Neural progenitor cell (in vitro differentiated cells): ENCODE measurements around the gene ADORA2A. TPM values are rescaled to one million over a fixed set of nuclear protein-coding genes. Genes with fewer than 3 reads are reported as not detected.

ENCODE experiments used
- DNase-seq: peaks from one replicate; pipeline ENCODE4 v3.0.0-alpha.2; 2016; ENCODE audit warnings: low spot score
- H2AFZ ChIP-seq: fragments of 200-600 bp; sonication (generic); replicated peaks from 2 replicates; pipeline ENCODE4 v1.6.1; 2016; ENCODE audit warnings: antibody characterized with exemption
- H3F3A ChIP-seq: fragments of 200-600 bp; sonication (generic); 2 replicates; pipeline ENCODE4 v1.6.1; 2016; ENCODE audit warnings: antibody characterized with exemption, low read depth
- H3K27ac ChIP-seq: fragments of 200-600 bp; sonication (generic); 2 replicates; pipeline ENCODE4 v1.5.1; 2016; ENCODE audit warnings: mild to moderate bottlenecking
- H3K27me3 ChIP-seq: fragments of 200-600 bp; sonication (generic); 2 replicates; pipeline ENCODE4 v1.6.1; 2016; ENCODE audit warnings: mild to moderate bottlenecking, moderate library complexity
- H3K36me3 ChIP-seq: fragments of 200-600 bp; sonication (generic); 2 replicates; pipeline ENCODE4 v1.5.1; 2016
- H3K4me1 ChIP-seq: fragments of 200-600 bp; sonication (generic); 2 replicates; pipeline ENCODE4 v1.6.1; 2016; ENCODE audit warnings: mixed run types
- H3K4me2 ChIP-seq: fragments of 200-600 bp; sonication (generic); 2 replicates; pipeline ENCODE4 v1.6.1; 2016
- H3K4me3 ChIP-seq: fragments of 200-600 bp; sonication (generic); 2 replicates; pipeline ENCODE4 v1.5.1; 2016
- H3K79me2 ChIP-seq: fragments of 200-600 bp; sonication (generic); 2 replicates; pipeline ENCODE4 v1.6.1; 2016; ENCODE audit warnings: low read depth
- H3K9ac ChIP-seq: fragments of 200-600 bp; sonication (generic); 2 replicates; pipeline ENCODE4 v1.6.1; 2016
- H3K9me3 ChIP-seq: fragments of 200-600 bp; sonication (generic); 2 replicates; pipeline ENCODE4 v1.5.1; 2016; ENCODE audit warnings: low read depth
- H4K20me1 ChIP-seq: fragments of 200-600 bp; sonication (generic); 2 replicates; pipeline ENCODE4 v1.6.1; 2016; ENCODE audit warnings: low read depth
- H3K27ac Mint-ChIP-seq: 3 replicates; pipeline ENCODE4 v1.8.0; 2021; ENCODE audit warnings: mixed read lengths
- H3K27me3 Mint-ChIP-seq: 2 replicates; pipeline ENCODE4 v1.8.0; 2022; ENCODE audit warnings: low read depth, mild to moderate bottlenecking, inconsistent platforms, moderate library complexity, mixed read lengths; ENCODE audit not compliant: insufficient read depth
- H3K36me3 Mint-ChIP-seq: 3 replicates; pipeline ENCODE4 v1.8.0; 2021; ENCODE audit warnings: mixed read lengths
- H3K4me1 Mint-ChIP-seq: 3 replicates; pipeline ENCODE4 v1.8.0; 2021; ENCODE audit warnings: mixed read lengths
- H3K4me3 Mint-ChIP-seq: 3 replicates; pipeline ENCODE4 v1.8.0; 2021; ENCODE audit warnings: mild to moderate bottlenecking, moderate library complexity, mixed read lengths
- H3K9me3 Mint-ChIP-seq: 3 replicates; pipeline ENCODE4 v1.8.0; 2020; ENCODE audit warnings: mixed read lengths
- CTCF ChIP-seq: fragments of 200-600 bp; sonication (generic); IDR thresholded peaks from 2 replicates; pipeline ENCODE4 v1.5.1; 2017; ENCODE audit warnings: antibody characterized with exemption, mild to moderate bottlenecking
- EZH2 ChIP-seq: fragments of 200-600 bp; sonication (generic); IDR thresholded peaks from 2 replicates; pipeline ENCODE4 v1.6.1; 2017; ENCODE audit warnings: antibody characterized with exemption, mild to moderate bottlenecking, moderate library complexity
- EZH2phosphoT487 ChIP-seq: fragments of 200-600 bp; sonication (generic); IDR thresholded peaks from 2 replicates; pipeline ENCODE4 v1.6.1; 2017; ENCODE audit warnings: antibody characterized with exemption
- total RNA-seq: library from RNA; depleted of rRNA; stranded (reverse); fragments of >200 nt; gene quantifications from 2 replicates; pipeline ENCODE4 v1.2.3, GENCODE V29; 2015; ENCODE audit warnings: low replicate concordance

The ADORA2A gene
- total RNA-seq, 1 donor from 2014 or later: 0.51 TPM

GRCh38 chr22:24444251-24444650 lies 16.9 kb downstream of the ADORA2A start:
- peaks cover 7% of the 10 kb centered on the region for H3K27me3 Mint-ChIP-seq
- Histone ChIP-seq H3K9me3 (no peaks in the 10 kb centered on the region), H3K27me3 (peaks cover 7% of the 10 kb centered on the region), H2AFZ (no peak overlapping the region), H3K4me3 (no peak overlapping the region), H3K79me2 (no peaks in the 10 kb centered on the region), H3K4me1 (peaks cover 20% of the 10 kb centered on the region), H3K4me2 (no peak overlapping the region), H4K20me1 (no peaks in the 10 kb centered on the region), H3K9ac (no peak overlapping the region), H3K36me3 (no peaks in the 10 kb centered on the region), H3F3A (peaks cover 4% of the 10 kb centered on the region), H3K27ac (no peak overlapping the region)
- H3K4me3 Mint-ChIP-seq: no peak overlapping the region
- H3K4me1 Mint-ChIP-seq: peaks cover 42% of the 10 kb centered on the region
- no peak overlapping the region for H3K27ac Mint-ChIP-seq
- TF ChIP-seq CTCF (no peak), EZH2 (no peak), EZH2phosphoT487 (no peak)
- H3K36me3 Mint-ChIP-seq: no peaks in the 10 kb centered on the region
- H3K9me3 Mint-ChIP-seq: peaks cover 4% of the 10 kb centered on the region
- no peak for DNase-seq

- Mint-ChIP-seq H3K27ac (peak overlapping the region; percentile 87), H3K9me3 (peaks cover 4% of the 10 kb centered on the region), H3K27me3 (peaks cover 4% of the 10 kb centered on the region), H3K4me3 (no peak overlapping the region), H3K36me3 (no peaks in the 10 kb centered on the region), H3K4me1 (peaks cover 46% of the 10 kb centered on the region)
- H3K36me3 ChIP-seq: no peaks in the 10 kb centered on the region
- DNase-seq: no peak
- TF ChIP-seq EZH2 (no peak), CTCF (no peak), EZH2phosphoT487 (no peak)
- H3K9ac ChIP-seq: no peak overlapping the region
- peaks cover 21% of the 10 kb centered on the region for H3K4me1 ChIP-seq
- H3K79me2 ChIP-seq: no peaks in the 10 kb centered on the region
- H3F3A ChIP-seq: peaks cover 4% of the 10 kb centered on the region
- H4K20me1 ChIP-seq: no peaks in the 10 kb centered on the region
- H3K4me3 ChIP-seq: no peak overlapping the region
- H3K9me3 ChIP-seq: no peaks in the 10 kb centered on the region
- H3K27me3 ChIP-seq: peaks cover 14% of the 10 kb centered on the region
- H3K4me2 ChIP-seq: peak overlapping the region; percentile 46
- no peak overlapping the region for H3K27ac ChIP-seq
- no peak overlapping the region for H2AFZ ChIP-seq
Observed at GRCh38 chr22:24444729-24445466, 17.5 kb downstream of the ADORA2A start.

GRCh38 chr22:24445481-24446259 lies 18.3 kb downstream of the ADORA2A start:
- Histone ChIP-seq H3K4me3 (no peak overlapping the region), H4K20me1 (no peaks in the 10 kb centered on the region), H3K9ac (no peak overlapping the region), H3K9me3 (no peaks in the 10 kb centered on the region), H3K79me2 (no peaks in the 10 kb centered on the region), H3F3A (peaks cover 12% of the 10 kb centered on the region), H2AFZ (no peak overlapping the region), H3K4me2 (peak overlapping the region; percentile 46), H3K27ac (no peak overlapping the region), H3K4me1 (peaks cover 28% of the 10 kb centered on the region), H3K36me3 (no peaks in the 10 kb centered on the region), H3K27me3 (peaks cover 17% of the 10 kb centered on the region)
- peaks cover 4% of the 10 kb centered on the region for H3K9me3 Mint-ChIP-seq
- peaks cover 4% of the 10 kb centered on the region for H3K27me3 Mint-ChIP-seq
- no peaks in the 10 kb centered on the region for H3K36me3 Mint-ChIP-seq
- peaks cover 53% of the 10 kb centered on the region for H3K4me1 Mint-ChIP-seq
- H3K27ac Mint-ChIP-seq: peak overlapping the region; percentile 76
- peak; percentile 67 for DNase-seq
- peak overlapping the region; percentile 21 for H3K4me3 Mint-ChIP-seq
- TF ChIP-seq EZH2 (no peak), EZH2phosphoT487 (no peak), CTCF (no peak)
